SK-N-SH (cell line): ENCODE data around the gene OR52E5. TPM values are rescaled to one million over a fixed set of nuclear protein-coding genes. Genes with fewer than 3 reads are reported as not detected.

ENCODE experiments used
- CTCF ChIA-PET: fragments of 300-600, 350-600 bp; formaldehyde crosslinking; extraction: SDS; loops from one replicate; lab custom pipeline; 2021; lab: Yijun Ruan, JAX
- POLR2A ChIA-PET: fragments of 350-600 bp; sonication (Branson Sonifier 250); formaldehyde crosslinking; extraction: SDS; loops from one replicate; lab custom pipeline; 2020; ENCODE audit warnings: antibody characterized with exemption, inconsistent platforms; lab: Yijun Ruan, JAX
- DNase-seq: peaks from one replicate; pipeline ENCODE4 v3.0.0; 2012
- H2AFZ ChIP-seq: fragments of 200-600 bp; sonication (generic); 2 replicates; pipeline ENCODE4 v1.8.1; 2016; ENCODE audit warnings: antibody characterized with exemption, mild to moderate bottlenecking, low read depth
- H3F3A ChIP-seq: fragments of 200-600 bp; sonication (generic); replicated peaks from 2 replicates; pipeline ENCODE3; 2016; ENCODE audit warnings: antibody characterized with exemption, mild to moderate bottlenecking; ENCODE audit not compliant: insufficient read depth
- H3K27ac ChIP-seq, 2 experiments: fragments of 200-500 bp in 1 of 2; fragments of 200-600 bp in 1 of 2; sonication (Bioruptor generic) in 1 of 2; sonication (generic), shearing (Covaris generic) in 1 of 2; 2 replicates each; pipeline versions ENCODE4 v1.5.1 to v1.6.1; 2014 to 2016; ENCODE audit warnings: low read depth in 2 of 2, inconsistent platforms in 1 of 2, low read length in 1 of 2, mild to moderate bottlenecking in 1 of 2, mixed read lengths in 1 of 2
- H3K27me3 ChIP-seq: fragments of 200-600 bp; sonication (generic), shearing (Covaris generic); 2 replicates; pipeline ENCODE4 v1.6.1; 2016; ENCODE audit warnings: mixed run types; ENCODE audit not compliant: insufficient read depth
- H3K36me3 ChIP-seq, 2 experiments: fragments of 200-500 bp in 1 of 2; fragments of 200-600 bp in 1 of 2; sonication (Bioruptor generic) in 1 of 2; sonication (generic) in 1 of 2; replicated peaks in 1 of 2; 2 replicates each; pipeline versions ENCODE3 to v1.5.1; 2014 to 2016; ENCODE audit warnings: low read length in 1 of 2, mild to moderate bottlenecking in 1 of 2; ENCODE audit not compliant: insufficient read depth in 2 of 2, control insufficient read depth in 1 of 2
- H3K4me1 ChIP-seq, 2 experiments: fragments of 200-500 bp in 1 of 2; fragments of 200-600 bp in 1 of 2; sonication (Bioruptor generic) in 1 of 2; sonication (generic), shearing (Covaris generic) in 1 of 2; 2 replicates each; pipeline versions ENCODE4 v1.5.1 to v1.6.1; 2014 to 2016; ENCODE audit warnings: low read depth in 1 of 2, low read length in 1 of 2, mixed run types in 1 of 2; ENCODE audit not compliant: insufficient read depth in 2 of 2, control insufficient read depth in 1 of 2
- H3K4me2 ChIP-seq: fragments of 200-600 bp; sonication (generic), shearing (Covaris generic); 2 replicates; pipeline ENCODE4 v1.6.1; 2017; ENCODE audit warnings: mixed run types
- H3K4me3 ChIP-seq, 2 experiments: fragments of 200-500 bp in 1 of 2; fragments of 200-600 bp in 1 of 2; sonication (Bioruptor generic) in 1 of 2; sonication (generic), shearing (Covaris generic) in 1 of 2; 2 replicates each; pipeline versions ENCODE4 v1.5.1 to v1.8.1; 2014 to 2016; ENCODE audit warnings: low read depth in 2 of 2, inconsistent platforms in 1 of 2, low read length in 1 of 2, mild to moderate bottlenecking in 1 of 2, mixed read lengths in 1 of 2, moderate library complexity in 1 of 2
- H3K79me2 ChIP-seq: fragments of 200-600 bp; sonication (generic); 2 replicates; pipeline ENCODE4 v1.8.1; 2017; ENCODE audit warnings: mild to moderate bottlenecking; ENCODE audit not compliant: insufficient read depth
- H3K9ac ChIP-seq: fragments of 200-600 bp; sonication (generic); 2 replicates; pipeline ENCODE4 v1.6.1; 2017; ENCODE audit warnings: mixed run types
- H3K9me2 ChIP-seq: fragments of 200-600 bp; sonication (generic); 2 replicates; pipeline ENCODE4 v1.6.1; 2017; ENCODE audit warnings: mixed run types
- H3K9me3 ChIP-seq: fragments of 200-600 bp; sonication (generic); 2 replicates; pipeline ENCODE4 v1.6.1; 2017; ENCODE audit warnings: mixed run types, mild to moderate bottlenecking, moderate library complexity
- H4K20me1 ChIP-seq: fragments of 200-600 bp; sonication (generic); 2 replicates; pipeline ENCODE4 v1.6.1; 2017; ENCODE audit warnings: mild to moderate bottlenecking, mixed run types; ENCODE audit not compliant: insufficient read depth
- EP300 ChIP-seq, 2 experiments: IDR thresholded peaks; 2 replicates each; pipeline versions ENCODE4 v1.4.0 to v1.6.1; 2012; ENCODE audit warnings: borderline replicate concordance in 1 of 2, low read depth in 1 of 2, low read length in 1 of 2
- FOSL2 ChIP-seq: IDR thresholded peaks from 2 replicates; pipeline ENCODE4 v1.4.0; 2012; ENCODE audit warnings: low read depth, mild to moderate bottlenecking, moderate library complexity, borderline replicate concordance
- GATA2 ChIP-seq: sonication (generic); formaldehyde crosslinking; IDR thresholded peaks from 2 replicates; pipeline ENCODE4 v1.5.0; 2020; ENCODE audit warnings: mild to moderate bottlenecking, missing genetic modification reagents
- JUND ChIP-seq: IDR thresholded peaks from 2 replicates; pipeline ENCODE4 v1.4.0; 2012
- NFIC ChIP-seq: IDR thresholded peaks from 2 replicates; pipeline ENCODE4 v1.4.0; 2012; ENCODE audit warnings: borderline replicate concordance
- RAD21 ChIP-seq: IDR thresholded peaks from 2 replicates; pipeline ENCODE4 v1.6.1; 2012; ENCODE audit warnings: mild to moderate bottlenecking, low read length
- REST ChIP-seq: IDR thresholded peaks from 2 replicates; pipeline ENCODE4 v1.6.1; 2012; ENCODE audit warnings: mild to moderate bottlenecking, low read depth, low read length, moderate library complexity
- RXRA ChIP-seq: IDR thresholded peaks from 2 replicates; pipeline ENCODE4 v1.4.0; 2012; ENCODE audit warnings: low read depth, mild to moderate bottlenecking, borderline replicate concordance
- YY1 ChIP-seq: IDR thresholded peaks from 2 replicates; pipeline ENCODE4 v1.4.0; 2012; ENCODE audit warnings: low read depth, mild to moderate bottlenecking
- ZBTB33 ChIP-seq: IDR thresholded peaks from 2 replicates; pipeline ENCODE4 v1.4.0; 2012; ENCODE audit warnings: low read depth, borderline replicate concordance
- WGBS: methylation state at CpG from one replicate; pipeline ENCODE4 v1.1.6; 2017; ENCODE audit warnings: low lambda C conversion rate; 5-methylcytosine and 5-hydroxymethylcytosine counted together
- polyA plus RNA-seq, 3 experiments: library from polyadenylated mRNA; depleted of rRNA; stranded (reverse); fragments of >200 nt; gene quantifications; 2 replicates each; pipeline ENCODE4 v1.2.3, GENCODE V29; 2012
- TF ChIP-seq, protein P1 (sequence below): IDR thresholded peaks from 2 replicates; pipeline ENCODE4 v1.4.0; 2012; ENCODE audit warnings: low read depth, borderline replicate concordance

OR52E5 gene
- polyA plus RNA-seq, 1 of the 3 experiments (the other 2 are of a cell fraction), result not detected

- Histone ChIP-seq H3K79me2 (no peaks in the 10 kb centered on the region), H3K27me3 (no peaks in the 10 kb centered on the region), H2AFZ (no peak overlapping the region), H3K4me1 (no peaks in the 10 kb centered on the region), H3K4me3 (no peak overlapping the region), H3K4me2 (no peak overlapping the region), H3K9me2 (no peaks in the 10 kb centered on the region), H3K9me3 (no peaks in the 10 kb centered on the region), H3F3A (no peaks in the 10 kb centered on the region), H3K9ac (no peak overlapping the region), H3K27ac (no peak overlapping the region), H4K20me1 (no peaks in the 10 kb centered on the region), H3K36me3 (no peaks in the 10 kb centered on the region)
- CTCF ChIA-PET, result no interaction called here
- no peak for DNase-seq
- TF ChIP-seq JUND, result no peak
- no peak for TF ChIP-seq RXRA
- no peak for TF ChIP-seq FOSL2
- no peak for TF ChIP-seq EP300 (IDR thresholded peaks at IDR 0.05; ENCODE audit: borderline replicate concordance in 1 of 2, low read depth in 1 of 2, low read length in 1 of 2)
- TF ChIP-seq, protein P1, sequence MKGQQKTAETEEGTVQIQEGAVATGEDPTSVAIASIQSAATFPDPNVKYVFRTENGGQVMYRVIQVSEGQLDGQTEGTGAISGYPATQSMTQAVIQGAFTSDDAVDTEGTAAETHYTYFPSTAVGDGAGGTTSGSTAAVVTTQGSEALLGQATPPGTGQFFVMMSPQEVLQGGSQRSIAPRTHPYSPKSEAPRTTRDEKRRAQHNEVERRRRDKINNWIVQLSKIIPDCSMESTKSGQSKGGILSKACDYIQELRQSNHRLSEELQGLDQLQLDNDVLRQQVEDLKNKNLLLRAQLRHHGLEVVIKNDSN, result no peak
- no peak for TF ChIP-seq ZBTB33
- no peak for TF ChIP-seq REST
- TF ChIP-seq RAD21, result no peak
- TF ChIP-seq GATA2, result no peak
- POLR2A ChIA-PET, result no interaction called here
These were observed 30.8 kb downstream of the OR52E5 start for GRCh38 chr11:5923794-5924193.

DNA sequence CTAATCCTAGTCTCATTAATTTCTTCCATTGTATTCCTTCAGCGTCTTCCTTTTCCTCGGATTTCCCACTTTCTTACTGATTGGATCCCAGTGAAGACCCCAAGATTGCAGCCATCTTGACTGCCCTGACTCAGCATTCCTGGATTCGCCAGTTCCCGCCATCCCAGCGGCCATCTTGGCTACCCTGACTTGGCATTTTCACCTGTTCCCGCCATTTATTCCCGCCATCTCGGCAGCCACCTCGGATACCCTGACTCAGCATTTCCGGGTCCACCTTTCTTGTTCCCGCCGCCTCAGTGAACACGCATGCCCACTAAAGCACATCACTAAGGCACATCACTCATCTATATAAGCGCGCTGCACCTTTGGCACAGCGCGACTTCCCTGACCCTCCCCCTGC is 35.3 kb downstream of the OR52E5 start:
- no peak for DNase-seq
- H4K20me1 ChIP-seq, result no peaks in the 10 kb centered on the region
- H3K4me2 ChIP-seq, result no peak overlapping the region; the same call in 1 of the 2 replicates
- H3K36me3 ChIP-seq, result no peaks in the 10 kb centered on the region
- no peaks in the 10 kb centered on the region for H3K79me2 ChIP-seq
- H3K4me3 ChIP-seq, result no peak overlapping the region
- no peak for TF ChIP-seq NFIC
- peak; percentile 44; the same call in 1 of the 2 replicates for TF ChIP-seq YY1
- no peak overlapping the region for H3K9ac ChIP-seq
- ChIA-PET CTCF (no interaction called here), POLR2A (no interaction called here)
- H3K27ac ChIP-seq, result no peak overlapping the region
- peaks cover 36% of the 10 kb centered on the region for H3K27me3 ChIP-seq
- WGBS, result 36% methylated on average over 17 of the region's 17 CpGs
- no peak overlapping the region for H2AFZ ChIP-seq
- H3F3A ChIP-seq, result no peaks in the 10 kb centered on the region
- no peaks in the 10 kb centered on the region for H3K9me2 ChIP-seq
- no peaks in the 10 kb centered on the region for H3K4me1 ChIP-seq
- no peaks in the 10 kb centered on the region for H3K9me3 ChIP-seq
